HFF-Myc (cell line): ENCODE measurements around the gene C9orf85.

ENCODE experiments used
- DNase-seq: peaks from one replicate; pipeline ENCODE4 v3.0.0-alpha.2; 2011; ENCODE audit warnings: low read depth; ENCODE audit errors: extremely low read depth
- H3K4me3 ChIP-seq: replicated peaks from 2 replicates; pipeline ENCODE4 v1.5.1; 2011; ENCODE audit warnings: low read depth, mild to moderate bottlenecking, control low read depth, low read length
- CTCF ChIP-seq: IDR thresholded peaks from 2 replicates; pipeline ENCODE4 v1.5.1; 2012; ENCODE audit warnings: mild to moderate bottlenecking, low read depth, low read length, control low read depth; ENCODE audit errors: missing control alignments

C9orf85 gene

DNA sequence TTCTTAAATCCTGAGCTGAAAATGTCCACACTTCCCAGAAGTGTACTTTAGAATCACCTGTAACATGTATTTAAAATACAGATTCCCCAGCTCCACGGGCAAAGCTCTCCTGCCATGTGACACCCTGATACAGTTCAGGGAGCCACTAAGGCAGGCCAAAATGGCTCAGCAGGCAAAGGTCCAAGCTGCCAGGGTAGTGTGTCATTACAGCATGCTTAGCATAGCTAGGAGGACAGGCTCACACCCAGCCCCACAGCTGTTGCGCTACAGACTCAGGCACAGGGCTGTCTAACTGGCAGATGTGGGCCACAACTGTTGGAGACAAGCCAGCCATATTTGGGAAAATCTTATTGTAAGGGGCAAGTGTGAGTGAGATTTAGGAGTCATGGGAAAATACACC, 73.0 kb downstream of the C9orf85 start:
- DNase-seq, result peak; percentile 58
- H3K4me3 ChIP-seq, result no peak overlapping the region
- no peak for TF ChIP-seq CTCF

- no peak for DNase-seq
- H3K4me3 ChIP-seq, result no peak overlapping the region
- no peak for TF ChIP-seq CTCF
Observed at GRCh38 chr9:71984831-71985281, 73.4 kb downstream of the C9orf85 start.

DNA sequence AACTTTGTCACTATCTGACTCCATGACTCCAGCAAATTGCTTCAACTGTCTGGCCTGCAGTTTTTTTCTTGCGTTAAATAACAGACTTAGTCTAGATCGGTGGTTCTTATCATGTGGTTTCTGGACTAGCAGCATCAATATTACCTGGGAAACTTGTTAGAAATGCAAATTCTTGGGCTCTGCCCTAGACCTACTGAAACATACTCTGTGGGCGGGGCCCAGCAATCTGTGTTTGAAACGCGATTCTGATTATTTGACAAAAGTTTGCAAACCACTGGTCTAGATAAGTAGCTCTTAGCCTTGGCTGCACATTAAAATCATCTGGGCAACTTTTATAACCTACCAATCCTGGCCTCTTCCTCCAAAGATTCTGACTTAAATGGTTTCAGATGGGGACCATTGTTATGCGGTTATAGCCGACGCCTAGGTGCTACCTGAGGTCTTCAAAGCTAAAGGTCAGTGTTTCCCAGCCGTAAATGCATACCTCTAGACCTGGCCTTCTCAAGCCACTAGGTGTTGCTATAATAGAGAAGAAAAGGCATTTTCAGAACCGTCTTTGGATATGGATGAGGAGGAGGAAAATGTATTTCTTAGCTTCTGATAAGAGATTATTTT, 74.0 kb downstream of the C9orf85 start:
- no peak overlapping the region for H3K4me3 ChIP-seq
- no peak for DNase-seq
- TF ChIP-seq CTCF, result no peak

DNA sequence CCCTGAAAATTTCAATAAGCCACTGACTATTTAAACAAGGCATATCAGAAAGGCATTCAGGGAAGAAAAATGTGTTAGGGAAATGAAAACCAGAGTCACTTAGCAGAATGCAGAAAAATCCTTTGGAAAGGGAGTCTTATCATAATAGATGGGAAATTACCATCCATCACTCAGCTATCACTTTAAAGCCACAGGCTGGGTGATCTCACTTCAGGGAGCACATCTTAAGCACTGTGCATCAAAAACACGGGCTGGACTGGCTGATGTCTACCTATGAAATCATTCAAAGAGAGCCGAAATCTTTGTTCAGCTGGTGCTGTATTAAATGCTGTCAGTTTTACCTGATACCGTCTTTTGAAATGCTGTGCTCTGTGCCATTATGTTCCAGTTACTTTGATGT, 75.5 kb downstream of the C9orf85 start:
- no peak overlapping the region for H3K4me3 ChIP-seq
- no peak for TF ChIP-seq CTCF
- DNase-seq, result no peak

- no peak for TF ChIP-seq CTCF
- no peak overlapping the region for H3K4me3 ChIP-seq
Observed at GRCh38 chr9:71987471-71988371, 76.3 kb downstream of the C9orf85 start.

GRCh38 chr9:71990466-71990865, 79.0 kb downstream of the C9orf85 start:
- H3K4me3 ChIP-seq, result no peak overlapping the region
- no peak for TF ChIP-seq CTCF
- DNase-seq, result no peak

More at GRCh38 chr9:71987471-71988371, 76.3 kb downstream of the C9orf85 start:
- DNase-seq, result no peak
